GM23338 (cell line): ENCODE measurements around the gene LONRF3.

Source experiments
- CREB1 ChIP-seq: fragments of 250-450 bp; sonication (Bioruptor Pico); IDR thresholded peaks from 2 replicates; pipeline ENCODE4 v1.5.0; 2020; ENCODE audit warnings: low read depth, mild to moderate bottlenecking, moderate library complexity
- EZH2 ChIP-seq: fragments of 200-600 bp; sonication (generic); IDR thresholded peaks from one replicate; pipeline ENCODE4 v1.8.0; 2017; ENCODE audit warnings: antibody characterized with exemption, mild to moderate bottlenecking, low read depth; ENCODE audit not compliant: unreplicated experiment
- EZH2phosphoT487 ChIP-seq: fragments of 200-600 bp; sonication (generic); IDR thresholded peaks from one replicate; pipeline ENCODE4 v1.8.1; 2018; ENCODE audit warnings: antibody characterized with exemption; ENCODE audit not compliant: unreplicated experiment
- JUNB ChIP-seq: IDR thresholded peaks from one replicate; pipeline ENCODE4 v1.6.1; 2016; ENCODE audit warnings: antibody characterized with exemption; ENCODE audit not compliant: unreplicated experiment
- POLR2AphosphoS5 ChIP-seq: IDR thresholded peaks from 2 replicates; pipeline ENCODE4 v1.6.1; 2016; ENCODE audit warnings: antibody characterized with exemption, low read depth
- STAT1 ChIP-seq: IDR thresholded peaks from one replicate; pipeline ENCODE4 v1.6.1; 2016; ENCODE audit warnings: antibody characterized with exemption; ENCODE audit not compliant: unreplicated experiment
- ZNF114 ChIP-seq: fragments of 250-450 bp; sonication (Bioruptor Pico); IDR thresholded peaks from 2 replicates; pipeline ENCODE4 v1.5.0; 2020; ENCODE audit warnings: mild to moderate bottlenecking, moderate library complexity
- TF ChIP-seq, protein P1 (sequence below): IDR thresholded peaks from 2 replicates; pipeline ENCODE4 v1.6.1; 2016; ENCODE audit warnings: antibody characterized with exemption
- TF ChIP-seq, protein P2 (sequence below), 2 experiments: fragments of 200-600 bp in 1 of 2; sonication (generic) in 1 of 2; conservative IDR thresholded peaks; 2 replicates each; pipeline versions ENCODE4 v1.5.1 to v1.6.1; 2016 to 2017; ENCODE audit warnings: antibody characterized with exemption in 2 of 2, low read depth in 2 of 2, mild to moderate bottlenecking in 2 of 2, moderate library complexity in 1 of 2
- TF ChIP-seq, protein P3 (sequence below): IDR thresholded peaks from one replicate; pipeline ENCODE4 v1.6.1; 2018; ENCODE audit warnings: antibody characterized with exemption; ENCODE audit not compliant: unreplicated experiment
- TF ChIP-seq, protein P4 (sequence below): fragments of 250-450 bp; sonication (Bioruptor Pico); IDR thresholded peaks from 2 replicates; pipeline ENCODE4 v1.5.0; 2020; ENCODE audit warnings: mild to moderate bottlenecking, moderate library complexity

DNA sequence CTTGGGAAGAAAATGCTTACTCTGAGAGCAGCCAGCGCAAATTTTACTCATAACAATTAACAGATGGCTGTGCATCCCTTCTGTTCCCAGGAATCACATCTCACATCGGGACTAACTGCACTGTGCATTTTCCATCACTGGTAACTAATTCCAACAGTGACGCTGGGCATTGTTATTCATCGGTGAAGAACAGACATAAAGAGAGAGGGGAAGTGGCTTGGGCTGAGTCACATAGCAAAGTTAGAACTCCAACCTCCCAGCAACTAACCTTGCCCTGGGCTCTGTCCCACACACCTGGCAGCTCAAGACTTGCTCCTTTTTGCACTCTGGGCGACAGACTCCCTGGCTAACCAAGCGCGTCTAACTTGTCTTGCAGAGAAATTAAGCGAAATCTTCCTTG lies 6.4 kb upstream of the LONRF3 start:
- TF ChIP-seq, protein P1, sequence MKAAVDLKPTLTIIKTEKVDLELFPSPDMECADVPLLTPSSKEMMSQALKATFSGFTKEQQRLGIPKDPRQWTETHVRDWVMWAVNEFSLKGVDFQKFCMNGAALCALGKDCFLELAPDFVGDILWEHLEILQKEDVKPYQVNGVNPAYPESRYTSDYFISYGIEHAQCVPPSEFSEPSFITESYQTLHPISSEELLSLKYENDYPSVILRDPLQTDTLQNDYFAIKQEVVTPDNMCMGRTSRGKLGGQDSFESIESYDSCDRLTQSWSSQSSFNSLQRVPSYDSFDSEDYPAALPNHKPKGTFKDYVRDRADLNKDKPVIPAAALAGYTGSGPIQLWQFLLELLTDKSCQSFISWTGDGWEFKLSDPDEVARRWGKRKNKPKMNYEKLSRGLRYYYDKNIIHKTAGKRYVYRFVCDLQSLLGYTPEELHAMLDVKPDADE: no peak
- TF ChIP-seq, protein P2, sequence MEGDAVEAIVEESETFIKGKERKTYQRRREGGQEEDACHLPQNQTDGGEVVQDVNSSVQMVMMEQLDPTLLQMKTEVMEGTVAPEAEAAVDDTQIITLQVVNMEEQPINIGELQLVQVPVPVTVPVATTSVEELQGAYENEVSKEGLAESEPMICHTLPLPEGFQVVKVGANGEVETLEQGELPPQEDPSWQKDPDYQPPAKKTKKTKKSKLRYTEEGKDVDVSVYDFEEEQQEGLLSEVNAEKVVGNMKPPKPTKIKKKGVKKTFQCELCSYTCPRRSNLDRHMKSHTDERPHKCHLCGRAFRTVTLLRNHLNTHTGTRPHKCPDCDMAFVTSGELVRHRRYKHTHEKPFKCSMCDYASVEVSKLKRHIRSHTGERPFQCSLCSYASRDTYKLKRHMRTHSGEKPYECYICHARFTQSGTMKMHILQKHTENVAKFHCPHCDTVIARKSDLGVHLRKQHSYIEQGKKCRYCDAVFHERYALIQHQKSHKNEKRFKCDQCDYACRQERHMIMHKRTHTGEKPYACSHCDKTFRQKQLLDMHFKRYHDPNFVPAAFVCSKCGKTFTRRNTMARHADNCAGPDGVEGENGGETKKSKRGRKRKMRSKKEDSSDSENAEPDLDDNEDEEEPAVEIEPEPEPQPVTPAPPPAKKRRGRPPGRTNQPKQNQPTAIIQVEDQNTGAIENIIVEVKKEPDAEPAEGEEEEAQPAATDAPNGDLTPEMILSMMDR (conservative IDR thresholded peaks at IDR 0.05; ENCODE audit: low read depth in 2 of 2): no peak
- no peak for TF ChIP-seq EZH2
- no peak for TF ChIP-seq POLR2AphosphoS5
- TF ChIP-seq CREB1: no peak
- no peak for TF ChIP-seq JUNB
- no peak for TF ChIP-seq ZNF114
- TF ChIP-seq, protein P3, sequence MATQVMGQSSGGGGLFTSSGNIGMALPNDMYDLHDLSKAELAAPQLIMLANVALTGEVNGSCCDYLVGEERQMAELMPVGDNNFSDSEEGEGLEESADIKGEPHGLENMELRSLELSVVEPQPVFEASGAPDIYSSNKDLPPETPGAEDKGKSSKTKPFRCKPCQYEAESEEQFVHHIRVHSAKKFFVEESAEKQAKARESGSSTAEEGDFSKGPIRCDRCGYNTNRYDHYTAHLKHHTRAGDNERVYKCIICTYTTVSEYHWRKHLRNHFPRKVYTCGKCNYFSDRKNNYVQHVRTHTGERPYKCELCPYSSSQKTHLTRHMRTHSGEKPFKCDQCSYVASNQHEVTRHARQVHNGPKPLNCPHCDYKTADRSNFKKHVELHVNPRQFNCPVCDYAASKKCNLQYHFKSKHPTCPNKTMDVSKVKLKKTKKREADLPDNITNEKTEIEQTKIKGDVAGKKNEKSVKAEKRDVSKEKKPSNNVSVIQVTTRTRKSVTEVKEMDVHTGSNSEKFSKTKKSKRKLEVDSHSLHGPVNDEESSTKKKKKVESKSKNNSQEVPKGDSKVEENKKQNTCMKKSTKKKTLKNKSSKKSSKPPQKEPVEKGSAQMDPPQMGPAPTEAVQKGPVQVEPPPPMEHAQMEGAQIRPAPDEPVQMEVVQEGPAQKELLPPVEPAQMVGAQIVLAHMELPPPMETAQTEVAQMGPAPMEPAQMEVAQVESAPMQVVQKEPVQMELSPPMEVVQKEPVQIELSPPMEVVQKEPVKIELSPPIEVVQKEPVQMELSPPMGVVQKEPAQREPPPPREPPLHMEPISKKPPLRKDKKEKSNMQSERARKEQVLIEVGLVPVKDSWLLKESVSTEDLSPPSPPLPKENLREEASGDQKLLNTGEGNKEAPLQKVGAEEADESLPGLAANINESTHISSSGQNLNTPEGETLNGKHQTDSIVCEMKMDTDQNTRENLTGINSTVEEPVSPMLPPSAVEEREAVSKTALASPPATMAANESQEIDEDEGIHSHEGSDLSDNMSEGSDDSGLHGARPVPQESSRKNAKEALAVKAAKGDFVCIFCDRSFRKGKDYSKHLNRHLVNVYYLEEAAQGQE: no peak
- no peak for TF ChIP-seq STAT1
- no peak for TF ChIP-seq EZH2phosphoT487
- TF ChIP-seq, protein P4, sequence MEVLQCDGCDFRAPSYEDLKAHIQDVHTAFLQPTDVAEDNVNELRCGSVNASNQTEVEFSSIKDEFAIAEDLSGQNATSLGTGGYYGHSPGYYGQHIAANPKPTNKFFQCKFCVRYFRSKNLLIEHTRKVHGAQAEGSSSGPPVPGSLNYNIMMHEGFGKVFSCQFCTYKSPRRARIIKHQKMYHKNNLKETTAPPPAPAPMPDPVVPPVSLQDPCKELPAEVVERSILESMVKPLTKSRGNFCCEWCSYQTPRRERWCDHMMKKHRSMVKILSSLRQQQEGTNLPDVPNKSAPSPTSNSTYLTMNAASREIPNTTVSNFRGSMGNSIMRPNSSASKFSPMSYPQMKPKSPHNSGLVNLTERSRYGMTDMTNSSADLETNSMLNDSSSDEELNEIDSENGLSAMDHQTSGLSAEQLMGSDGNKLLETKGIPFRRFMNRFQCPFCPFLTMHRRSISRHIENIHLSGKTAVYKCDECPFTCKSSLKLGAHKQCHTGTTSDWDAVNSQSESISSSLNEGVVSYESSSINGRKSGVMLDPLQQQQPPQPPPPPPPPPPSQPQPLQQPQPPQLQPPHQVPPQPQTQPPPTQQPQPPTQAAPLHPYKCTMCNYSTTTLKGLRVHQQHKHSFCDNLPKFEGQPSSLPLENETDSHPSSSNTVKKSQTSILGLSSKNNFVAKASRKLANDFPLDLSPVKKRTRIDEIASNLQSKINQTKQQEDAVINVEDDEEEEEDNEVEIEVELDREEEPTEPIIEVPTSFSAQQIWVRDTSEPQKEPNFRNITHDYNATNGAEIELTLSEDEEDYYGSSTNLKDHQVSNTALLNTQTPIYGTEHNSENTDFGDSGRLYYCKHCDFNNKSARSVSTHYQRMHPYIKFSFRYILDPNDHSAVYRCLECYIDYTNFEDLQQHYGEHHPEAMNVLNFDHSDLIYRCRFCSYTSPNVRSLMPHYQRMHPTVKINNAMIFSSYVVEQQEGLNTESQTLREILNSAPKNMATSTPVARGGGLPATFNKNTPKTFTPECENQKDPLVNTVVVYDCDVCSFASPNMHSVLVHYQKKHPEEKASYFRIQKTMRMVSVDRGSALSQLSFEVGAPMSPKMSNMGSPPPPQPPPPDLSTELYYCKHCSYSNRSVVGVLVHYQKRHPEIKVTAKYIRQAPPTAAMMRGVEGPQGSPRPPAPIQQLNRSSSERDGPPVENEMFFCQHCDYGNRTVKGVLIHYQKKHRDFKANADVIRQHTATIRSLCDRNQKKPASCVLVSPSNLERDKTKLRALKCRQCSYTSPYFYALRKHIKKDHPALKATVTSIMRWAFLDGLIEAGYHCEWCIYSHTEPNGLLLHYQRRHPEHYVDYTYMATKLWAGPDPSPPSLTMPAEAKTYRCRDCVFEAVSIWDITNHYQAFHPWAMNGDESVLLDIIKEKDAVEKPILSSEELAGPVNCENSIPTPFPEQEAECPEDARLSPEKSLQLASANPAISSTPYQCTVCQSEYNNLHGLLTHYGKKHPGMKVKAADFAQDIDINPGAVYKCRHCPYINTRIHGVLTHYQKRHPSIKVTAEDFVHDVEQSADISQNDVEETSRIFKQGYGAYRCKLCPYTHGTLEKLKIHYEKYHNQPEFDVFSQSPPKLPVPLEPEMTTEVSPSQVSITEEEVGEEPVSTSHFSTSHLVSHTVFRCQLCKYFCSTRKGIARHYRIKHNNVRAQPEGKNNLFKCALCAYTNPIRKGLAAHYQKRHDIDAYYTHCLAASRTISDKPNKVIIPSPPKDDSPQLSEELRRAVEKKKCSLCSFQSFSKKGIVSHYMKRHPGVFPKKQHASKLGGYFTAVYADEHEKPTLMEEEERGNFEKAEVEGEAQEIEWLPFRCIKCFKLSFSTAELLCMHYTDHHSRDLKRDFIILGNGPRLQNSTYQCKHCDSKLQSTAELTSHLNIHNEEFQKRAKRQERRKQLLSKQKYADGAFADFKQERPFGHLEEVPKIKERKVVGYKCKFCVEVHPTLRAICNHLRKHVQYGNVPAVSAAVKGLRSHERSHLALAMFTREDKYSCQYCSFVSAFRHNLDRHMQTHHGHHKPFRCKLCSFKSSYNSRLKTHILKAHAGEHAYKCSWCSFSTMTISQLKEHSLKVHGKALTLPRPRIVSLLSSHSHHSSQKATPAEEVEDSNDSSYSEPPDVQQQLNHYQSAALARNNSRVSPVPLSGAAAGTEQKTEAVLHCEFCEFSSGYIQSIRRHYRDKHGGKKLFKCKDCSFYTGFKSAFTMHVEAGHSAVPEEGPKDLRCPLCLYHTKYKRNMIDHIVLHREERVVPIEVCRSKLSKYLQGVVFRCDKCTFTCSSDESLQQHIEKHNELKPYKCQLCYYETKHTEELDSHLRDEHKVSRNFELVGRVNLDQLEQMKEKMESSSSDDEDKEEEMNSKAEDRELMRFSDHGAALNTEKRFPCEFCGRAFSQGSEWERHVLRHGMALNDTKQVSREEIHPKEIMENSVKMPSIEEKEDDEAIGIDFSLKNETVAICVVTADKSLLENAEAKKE: no peak
